C4-2B (cell line): ENCODE data around the gene LAMA2.

Source experiments
- ZFX ChIP-seq: fragments of 450-650 bp; IDR thresholded peaks from 2 replicates; pipeline ENCODE4 v1.6.1; 2017
- TF ChIP-seq, protein P1 (sequence below): fragments of 450-650 bp; conservative IDR thresholded peaks from 2 replicates; pipeline ENCODE4 v1.5.1; 2017; ENCODE audit warnings: mild to moderate bottlenecking

GRCh38 chr6:129164032-129164431, 281.1 kb downstream of the LAMA2 start:
- TF ChIP-seq, protein P1, sequence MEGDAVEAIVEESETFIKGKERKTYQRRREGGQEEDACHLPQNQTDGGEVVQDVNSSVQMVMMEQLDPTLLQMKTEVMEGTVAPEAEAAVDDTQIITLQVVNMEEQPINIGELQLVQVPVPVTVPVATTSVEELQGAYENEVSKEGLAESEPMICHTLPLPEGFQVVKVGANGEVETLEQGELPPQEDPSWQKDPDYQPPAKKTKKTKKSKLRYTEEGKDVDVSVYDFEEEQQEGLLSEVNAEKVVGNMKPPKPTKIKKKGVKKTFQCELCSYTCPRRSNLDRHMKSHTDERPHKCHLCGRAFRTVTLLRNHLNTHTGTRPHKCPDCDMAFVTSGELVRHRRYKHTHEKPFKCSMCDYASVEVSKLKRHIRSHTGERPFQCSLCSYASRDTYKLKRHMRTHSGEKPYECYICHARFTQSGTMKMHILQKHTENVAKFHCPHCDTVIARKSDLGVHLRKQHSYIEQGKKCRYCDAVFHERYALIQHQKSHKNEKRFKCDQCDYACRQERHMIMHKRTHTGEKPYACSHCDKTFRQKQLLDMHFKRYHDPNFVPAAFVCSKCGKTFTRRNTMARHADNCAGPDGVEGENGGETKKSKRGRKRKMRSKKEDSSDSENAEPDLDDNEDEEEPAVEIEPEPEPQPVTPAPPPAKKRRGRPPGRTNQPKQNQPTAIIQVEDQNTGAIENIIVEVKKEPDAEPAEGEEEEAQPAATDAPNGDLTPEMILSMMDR: no peak
- no peak for TF ChIP-seq ZFX
